Endothelial cell (in vitro differentiated cells): ENCODE measurements around the gene XIRP2. TPM values are rescaled to one million over a fixed set of nuclear protein-coding genes. Genes with fewer than 3 reads are reported as not detected.

Source experiments
- DNase-seq: peaks from one replicate; pipeline ENCODE4 v3.0.0; 2021; ENCODE audit warnings: low spot score
- H3K27ac Mint-ChIP-seq: one replicate; pipeline ENCODE4 v1.8.0; 2021; ENCODE audit warnings: mixed read lengths, inconsistent platforms; ENCODE audit not compliant: unreplicated experiment
- H3K27me3 Mint-ChIP-seq: one replicate; pipeline ENCODE4 v1.8.0; 2021; ENCODE audit warnings: mild to moderate bottlenecking, moderate library complexity, mixed read lengths, inconsistent platforms; ENCODE audit not compliant: unreplicated experiment
- H3K36me3 Mint-ChIP-seq: one replicate; pipeline ENCODE4 v1.8.0; 2021; ENCODE audit warnings: mild to moderate bottlenecking, low read depth, mixed read lengths, inconsistent platforms; ENCODE audit not compliant: unreplicated experiment
- H3K4me1 Mint-ChIP-seq: one replicate; pipeline ENCODE4 v1.8.0; 2021; ENCODE audit warnings: mild to moderate bottlenecking, mixed read lengths, inconsistent platforms; ENCODE audit not compliant: unreplicated experiment
- H3K4me3 Mint-ChIP-seq: one replicate; pipeline ENCODE4 v1.8.0; 2021; ENCODE audit warnings: mild to moderate bottlenecking, mixed read lengths, inconsistent platforms; ENCODE audit not compliant: unreplicated experiment
- H3K9me3 Mint-ChIP-seq: one replicate; pipeline ENCODE4 v1.8.0; 2021; ENCODE audit warnings: mixed read lengths, inconsistent platforms; ENCODE audit not compliant: unreplicated experiment
- CTCF ChIP-seq: fragments of 200-600 bp; sonication (generic); IDR thresholded peaks from one replicate; pipeline ENCODE4 v1.5.0; 2021; ENCODE audit warnings: antibody characterized with exemption; ENCODE audit not compliant: unreplicated experiment
- total RNA-seq: library from RNA; stranded (reverse); fragmentation: NEBNext Ultra II Directional; extraction: Animal tissue kit (Norgen Biotek cat#: 25700); gene quantifications from one replicate; pipeline ENCODE4 v1.2.1, GENCODE V29; 2021; ENCODE audit not compliant: unreplicated experiment

The XIRP2 gene
- total RNA-seq, 1 donor from 2014 or later: 5.5 TPM

GRCh38 chr2:166862468-166863132, 25.7 kb upstream of the XIRP2 start:
- Mint-ChIP-seq H3K27me3 (no peaks in the 10 kb centered on the region), H3K27ac (no peak overlapping the region), H3K36me3 (no peaks in the 10 kb centered on the region), H3K9me3 (no peaks in the 10 kb centered on the region), H3K4me3 (no peak overlapping the region), H3K4me1 (no peaks in the 10 kb centered on the region)
- no peak for TF ChIP-seq CTCF
- no peak for DNase-seq

- no peaks in the 10 kb centered on the region for H3K27me3 Mint-ChIP-seq
- DNase-seq: no peak
- H3K36me3 Mint-ChIP-seq: no peaks in the 10 kb centered on the region
- H3K27ac Mint-ChIP-seq: no peak overlapping the region
- TF ChIP-seq CTCF: no peak
- H3K4me3 Mint-ChIP-seq: no peak overlapping the region
- no peaks in the 10 kb centered on the region for H3K4me1 Mint-ChIP-seq
- no peaks in the 10 kb centered on the region for H3K9me3 Mint-ChIP-seq
Measured at GRCh38 chr2:166867874-166868514, 20.3 kb upstream of the XIRP2 start.

GRCh38 chr2:166870346-166870745, 17.9 kb upstream of the XIRP2 start:
- Mint-ChIP-seq H3K9me3 (no peaks in the 10 kb centered on the region), H3K36me3 (no peaks in the 10 kb centered on the region), H3K27ac (no peak overlapping the region), H3K27me3 (no peaks in the 10 kb centered on the region), H3K4me1 (no peaks in the 10 kb centered on the region), H3K4me3 (no peak overlapping the region)
- DNase-seq: no peak
- TF ChIP-seq CTCF: no peak

GRCh38 chr2:166881177-166881576, 7.1 kb upstream of the XIRP2 start:
- H3K27me3 Mint-ChIP-seq: no peaks in the 10 kb centered on the region
- TF ChIP-seq CTCF: no peak
- no peaks in the 10 kb centered on the region for H3K36me3 Mint-ChIP-seq
- DNase-seq: no peak
- H3K4me3 Mint-ChIP-seq: no peak overlapping the region
- H3K4me1 Mint-ChIP-seq: peaks cover 7% of the 10 kb centered on the region
- no peak overlapping the region for H3K27ac Mint-ChIP-seq
- no peaks in the 10 kb centered on the region for H3K9me3 Mint-ChIP-seq

GRCh38 chr2:166882851-166883250, 5.4 kb upstream of the XIRP2 start:
- no peak for TF ChIP-seq CTCF
- Mint-ChIP-seq H3K4me3 (no peak overlapping the region), H3K4me1 (no peaks in the 10 kb centered on the region), H3K27ac (no peak overlapping the region), H3K27me3 (no peaks in the 10 kb centered on the region), H3K36me3 (no peaks in the 10 kb centered on the region), H3K9me3 (no peaks in the 10 kb centered on the region)
- no peak for DNase-seq
